Activated T-cell treated with anti-CD3 and anti-CD28 coated beads, Interleukin-2, amount 50 U/mL, for 24 hours (primary cell): ENCODE measurements around the gene ENOX2.
A peak's percentile ranks its signal among the peaks of the same experiment; 100 is the strongest.

Experiments
- DNase-seq: peaks from one replicate; pipeline ENCODE4 v3.0.0-alpha.2; 2020
- H3K27ac Mint-ChIP-seq: 2 replicates; pipeline ENCODE4 v1.8.0; 2020; ENCODE audit warnings: mild to moderate bottlenecking, mixed read lengths
- H3K27me3 Mint-ChIP-seq: 2 replicates; pipeline ENCODE4 v1.8.0; 2020; ENCODE audit warnings: mixed read lengths
- H3K36me3 Mint-ChIP-seq: 2 replicates; pipeline ENCODE4 v1.8.0; 2020; ENCODE audit warnings: low read depth, mixed read lengths
- H3K4me1 Mint-ChIP-seq: 2 replicates; pipeline ENCODE4 v1.8.0; 2020; ENCODE audit warnings: low read depth, mixed read lengths
- H3K4me3 Mint-ChIP-seq: 2 replicates; pipeline ENCODE4 v1.8.0; 2020; ENCODE audit warnings: mild to moderate bottlenecking, moderate library complexity, mixed read lengths
- H3K9me3 Mint-ChIP-seq: 2 replicates; pipeline ENCODE4 v1.8.0; 2020; ENCODE audit warnings: mixed read lengths

ENOX2 gene

DNA sequence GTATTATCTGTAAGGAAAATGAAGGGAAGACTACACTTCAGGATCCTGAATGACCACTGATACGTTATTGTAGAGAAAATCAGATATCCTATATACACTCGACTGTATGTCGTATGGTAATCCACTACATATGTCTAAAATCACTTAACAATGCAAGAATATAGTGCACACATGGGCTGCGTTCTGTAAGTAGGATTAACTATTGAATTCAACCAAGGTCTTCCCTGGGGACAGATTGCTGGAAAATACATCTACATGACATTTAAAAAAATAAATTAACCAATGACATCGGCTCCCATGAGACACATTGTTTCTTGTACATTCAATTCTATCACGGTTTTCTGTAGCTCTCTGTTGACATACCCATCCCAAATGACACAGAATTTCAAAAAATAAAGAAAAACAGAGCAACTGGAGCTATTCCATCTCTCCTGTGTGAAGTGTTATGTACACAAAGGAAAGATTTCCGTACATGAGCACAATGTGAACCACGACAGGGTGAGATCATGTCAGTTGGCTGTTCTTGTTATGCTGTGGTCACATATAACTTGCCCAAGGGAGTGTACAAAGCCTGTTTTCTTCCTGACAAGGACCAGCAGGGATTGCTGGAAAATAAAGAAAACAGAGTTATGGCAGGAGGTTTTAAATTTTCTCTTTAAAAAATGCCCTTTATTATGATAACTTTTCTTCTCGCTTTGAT is 6.1 kb downstream of the ENOX2 start:
- H3K27ac Mint-ChIP-seq = no peak overlapping the region
- H3K9me3 Mint-ChIP-seq = no peaks in the 10 kb centered on the region
- peaks cover 7% of the 10 kb centered on the region for H3K4me1 Mint-ChIP-seq
- no peak for DNase-seq
- H3K4me3 Mint-ChIP-seq = no peak overlapping the region
- H3K27me3 Mint-ChIP-seq = peaks cover 32% of the 10 kb centered on the region
- H3K36me3 Mint-ChIP-seq = peaks cover 17% of the 10 kb centered on the region

DNA sequence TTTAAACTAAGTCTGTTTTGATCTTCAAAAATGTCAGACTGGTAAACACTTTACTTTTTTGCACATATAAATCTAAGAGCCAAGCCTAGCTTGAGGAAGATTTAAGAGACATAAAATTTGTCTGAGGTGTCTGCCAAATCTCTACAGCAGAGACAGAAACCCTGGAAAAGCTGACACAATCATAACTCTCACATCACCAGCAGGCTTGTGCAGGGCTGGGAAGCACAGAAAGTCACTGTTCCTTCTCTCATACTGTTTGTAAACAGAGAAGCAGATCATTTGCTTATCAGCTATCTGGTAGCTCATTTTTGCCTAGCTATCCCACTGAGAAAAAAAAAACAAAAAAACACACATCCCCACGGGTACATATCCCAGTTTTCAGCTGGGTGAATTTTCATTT is 7.0 kb downstream of the ENOX2 start:
- no peak for DNase-seq
- Mint-ChIP-seq H3K4me1 (peaks cover 3% of the 10 kb centered on the region), H3K27ac (no peak overlapping the region), H3K36me3 (peaks cover 17% of the 10 kb centered on the region), H3K4me3 (no peak overlapping the region), H3K9me3 (no peaks in the 10 kb centered on the region), H3K27me3 (peaks cover 24% of the 10 kb centered on the region)

DNA sequence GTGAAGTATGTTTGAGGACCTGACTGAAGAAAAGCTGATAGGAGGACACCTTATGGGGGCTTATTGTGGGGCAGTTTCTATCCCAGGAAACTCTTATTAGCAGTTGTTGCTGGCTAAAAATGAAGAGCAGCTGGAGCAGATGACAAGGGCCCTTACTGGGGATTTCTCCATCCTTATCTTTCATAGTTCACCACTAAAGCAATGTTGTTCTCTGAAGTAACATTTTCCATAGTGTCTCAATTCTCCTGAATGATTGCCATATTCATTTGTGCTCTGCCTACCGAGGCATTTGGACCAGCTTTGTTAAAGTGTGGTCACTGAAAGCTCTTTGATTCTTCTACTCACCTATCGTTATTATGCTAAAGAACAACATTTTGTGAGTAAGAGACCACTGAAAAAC is 7.7 kb downstream of the ENOX2 start:
- H3K27ac Mint-ChIP-seq = no peak overlapping the region
- no peaks in the 10 kb centered on the region for H3K9me3 Mint-ChIP-seq
- H3K4me1 Mint-ChIP-seq = peaks cover 4% of the 10 kb centered on the region
- no peak for DNase-seq
- H3K27me3 Mint-ChIP-seq = peaks cover 21% of the 10 kb centered on the region
- no peak overlapping the region for H3K4me3 Mint-ChIP-seq
- peaks cover 15% of the 10 kb centered on the region for H3K36me3 Mint-ChIP-seq

DNA sequence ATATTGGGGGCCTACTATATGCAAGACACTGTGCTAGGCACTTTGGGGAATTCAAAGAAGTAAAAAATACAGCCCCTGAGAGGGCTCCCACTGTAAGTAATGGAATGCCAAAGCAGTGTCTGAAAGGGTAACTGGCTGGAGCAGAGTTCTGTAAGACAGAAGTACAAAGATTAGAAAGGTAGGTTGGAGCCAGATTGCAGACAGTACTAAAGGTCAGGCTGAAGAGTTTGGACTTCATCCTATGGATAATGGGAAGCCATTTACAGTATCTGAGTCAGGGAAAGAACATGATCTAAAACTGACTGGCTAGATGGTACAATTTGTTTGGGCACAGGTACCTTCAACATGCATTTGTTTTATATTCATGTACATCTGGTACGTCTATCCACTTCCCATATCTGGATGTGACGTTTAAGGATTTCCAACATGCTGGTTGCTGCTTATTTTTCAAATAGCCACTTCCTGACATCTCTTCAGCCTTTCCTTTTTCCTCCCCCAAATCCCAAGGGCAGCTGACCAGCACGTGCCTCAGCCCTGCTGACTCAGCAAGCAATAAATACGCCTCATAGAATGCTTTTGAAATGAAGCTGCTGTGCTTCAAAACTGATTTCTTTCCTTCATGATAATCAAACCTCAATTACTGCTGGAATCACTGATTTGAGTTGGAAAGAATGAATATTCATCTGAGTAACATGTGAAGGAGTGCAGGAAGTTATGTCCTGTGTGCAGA is 9.5 kb downstream of the ENOX2 start:
- H3K9me3 Mint-ChIP-seq = no peaks in the 10 kb centered on the region
- H3K4me1 Mint-ChIP-seq = peaks cover 12% of the 10 kb centered on the region
- peaks cover 24% of the 10 kb centered on the region for H3K27me3 Mint-ChIP-seq
- no peak overlapping the region for H3K27ac Mint-ChIP-seq
- H3K4me3 Mint-ChIP-seq = no peak overlapping the region
- no peak for DNase-seq
- H3K36me3 Mint-ChIP-seq = peaks cover 13% of the 10 kb centered on the region

DNA sequence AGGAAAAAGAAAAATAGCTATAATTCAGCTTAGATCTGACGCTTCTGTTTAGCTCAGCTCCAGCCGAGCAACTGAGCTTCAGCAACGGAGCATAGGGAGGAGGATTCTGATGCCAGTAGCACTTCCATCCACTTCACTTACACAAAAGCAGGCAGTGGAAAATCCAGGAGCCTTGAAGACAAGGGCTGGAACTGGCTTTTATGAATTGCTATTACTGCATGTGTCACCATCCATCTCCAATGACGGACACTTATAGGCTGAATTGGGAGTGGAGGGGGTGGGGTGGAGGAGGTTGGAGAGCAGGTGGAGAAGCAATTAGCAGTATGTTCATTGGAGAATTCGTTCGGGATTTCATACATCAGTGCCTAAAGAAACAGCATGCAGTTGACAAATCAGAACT is 15.6 kb downstream of the ENOX2 start:
- Mint-ChIP-seq H3K4me3 (no peak overlapping the region), H3K36me3 (no peaks in the 10 kb centered on the region), H3K9me3 (no peaks in the 10 kb centered on the region)

DNA sequence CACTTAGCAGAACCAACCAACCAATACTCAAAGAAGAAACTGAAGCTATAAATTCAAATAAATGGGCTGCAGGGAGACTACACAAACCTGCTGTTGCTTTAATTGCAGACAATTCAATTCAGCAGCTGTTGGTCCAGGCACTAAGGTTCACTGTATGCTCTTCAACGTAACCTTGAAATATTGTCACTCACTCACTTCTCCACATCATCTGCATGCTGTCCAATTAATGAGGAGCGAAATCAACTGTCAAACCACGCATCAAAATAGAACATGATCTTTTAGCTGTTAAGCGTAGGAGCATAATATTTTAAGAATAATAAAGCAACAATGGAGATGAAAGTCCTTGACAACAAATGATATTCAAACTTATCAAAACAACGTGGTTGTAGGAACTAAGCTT is 17.0 kb downstream of the ENOX2 start:
- no peak overlapping the region for H3K27ac Mint-ChIP-seq
- H3K27me3 Mint-ChIP-seq = peaks cover 24% of the 10 kb centered on the region
- H3K36me3 Mint-ChIP-seq = no peaks in the 10 kb centered on the region
- peak overlapping the region; percentile 18 for H3K4me3 Mint-ChIP-seq
- H3K4me1 Mint-ChIP-seq = peaks cover 27% of the 10 kb centered on the region
- DNase-seq = no peak
- no peaks in the 10 kb centered on the region for H3K9me3 Mint-ChIP-seq

More for the DNA sequence above, 15.6 kb downstream of the ENOX2 start:
- no peak for DNase-seq
- peaks cover 27% of the 10 kb centered on the region for H3K4me1 Mint-ChIP-seq
- peaks cover 19% of the 10 kb centered on the region for H3K27me3 Mint-ChIP-seq
- H3K27ac Mint-ChIP-seq = no peak overlapping the region

DNA sequence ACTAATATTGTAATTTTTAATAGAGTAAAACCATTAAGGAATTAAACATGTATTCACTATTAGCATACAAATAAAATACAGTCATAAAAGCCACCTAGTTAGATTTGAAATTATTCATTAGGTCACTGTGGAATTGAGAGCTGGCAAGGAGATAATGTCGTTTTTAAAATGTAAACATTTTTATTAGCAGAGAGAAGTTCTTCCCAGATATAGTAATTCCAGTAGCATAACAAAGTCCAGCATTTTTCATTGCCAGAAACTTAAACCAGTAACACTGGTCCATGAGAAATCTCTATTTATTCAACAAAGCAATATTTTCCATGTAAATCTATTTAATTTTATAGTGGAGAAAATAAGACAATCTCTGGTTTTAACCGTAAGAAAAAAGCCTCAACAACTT is 17.5 kb downstream of the ENOX2 start:
- DNase-seq = no peak
- H3K36me3 Mint-ChIP-seq = no peaks in the 10 kb centered on the region
- H3K4me1 Mint-ChIP-seq = peaks cover 27% of the 10 kb centered on the region
- no peaks in the 10 kb centered on the region for H3K9me3 Mint-ChIP-seq
- no peak overlapping the region for H3K27ac Mint-ChIP-seq
- H3K4me3 Mint-ChIP-seq = no peak overlapping the region
- peaks cover 24% of the 10 kb centered on the region for H3K27me3 Mint-ChIP-seq

DNA sequence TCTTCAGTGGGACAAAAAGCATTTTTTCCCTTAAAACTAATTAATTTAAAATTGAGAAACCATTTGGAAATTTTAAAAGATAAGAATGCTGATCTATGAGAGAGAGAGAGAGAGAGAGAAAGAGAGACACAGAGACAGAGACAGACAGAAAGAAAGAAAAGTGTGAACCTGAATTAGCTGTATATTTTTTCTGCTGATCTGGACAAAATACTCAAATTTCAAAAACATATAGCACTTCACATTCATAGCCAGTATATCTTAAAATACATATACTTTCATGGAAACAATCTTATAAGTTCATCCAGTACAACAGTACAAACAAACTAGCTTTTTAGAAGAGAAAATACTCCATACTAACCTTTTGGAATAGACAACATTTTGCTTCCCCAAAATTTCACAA is 18.4 kb downstream of the ENOX2 start:
- no peak overlapping the region for H3K27ac Mint-ChIP-seq
- no peak overlapping the region for H3K4me3 Mint-ChIP-seq
- no peak for DNase-seq
- no peaks in the 10 kb centered on the region for H3K9me3 Mint-ChIP-seq
- no peaks in the 10 kb centered on the region for H3K36me3 Mint-ChIP-seq
- peaks cover 17% of the 10 kb centered on the region for H3K27me3 Mint-ChIP-seq
- H3K4me1 Mint-ChIP-seq = peaks cover 18% of the 10 kb centered on the region

DNA sequence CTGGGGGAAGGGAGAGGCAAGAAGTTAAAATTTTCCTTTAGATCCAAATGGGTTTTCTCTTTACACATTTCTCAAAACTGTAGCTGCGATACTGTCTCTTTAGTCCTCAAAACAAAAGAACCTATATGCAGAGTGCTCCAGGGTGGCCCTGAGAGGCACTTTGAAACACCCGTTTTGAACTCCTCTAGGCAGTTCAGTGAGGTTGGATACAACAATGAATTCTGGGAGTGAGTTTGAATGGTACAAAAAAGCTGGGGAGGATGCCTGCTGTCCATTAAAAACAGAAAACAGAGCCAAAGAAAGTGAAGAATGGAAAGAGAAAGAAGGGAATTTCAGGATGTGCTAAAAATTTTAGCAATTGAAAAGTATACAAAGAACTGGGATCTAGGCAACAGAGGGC is 23.1 kb downstream of the ENOX2 start:
- Mint-ChIP-seq H3K9me3 (no peaks in the 10 kb centered on the region), H3K27ac (no peak overlapping the region), H3K27me3 (peaks cover 16% of the 10 kb centered on the region), H3K4me1 (peaks cover 5% of the 10 kb centered on the region), H3K4me3 (no peak overlapping the region), H3K36me3 (no peaks in the 10 kb centered on the region)
- DNase-seq = no peak

DNA sequence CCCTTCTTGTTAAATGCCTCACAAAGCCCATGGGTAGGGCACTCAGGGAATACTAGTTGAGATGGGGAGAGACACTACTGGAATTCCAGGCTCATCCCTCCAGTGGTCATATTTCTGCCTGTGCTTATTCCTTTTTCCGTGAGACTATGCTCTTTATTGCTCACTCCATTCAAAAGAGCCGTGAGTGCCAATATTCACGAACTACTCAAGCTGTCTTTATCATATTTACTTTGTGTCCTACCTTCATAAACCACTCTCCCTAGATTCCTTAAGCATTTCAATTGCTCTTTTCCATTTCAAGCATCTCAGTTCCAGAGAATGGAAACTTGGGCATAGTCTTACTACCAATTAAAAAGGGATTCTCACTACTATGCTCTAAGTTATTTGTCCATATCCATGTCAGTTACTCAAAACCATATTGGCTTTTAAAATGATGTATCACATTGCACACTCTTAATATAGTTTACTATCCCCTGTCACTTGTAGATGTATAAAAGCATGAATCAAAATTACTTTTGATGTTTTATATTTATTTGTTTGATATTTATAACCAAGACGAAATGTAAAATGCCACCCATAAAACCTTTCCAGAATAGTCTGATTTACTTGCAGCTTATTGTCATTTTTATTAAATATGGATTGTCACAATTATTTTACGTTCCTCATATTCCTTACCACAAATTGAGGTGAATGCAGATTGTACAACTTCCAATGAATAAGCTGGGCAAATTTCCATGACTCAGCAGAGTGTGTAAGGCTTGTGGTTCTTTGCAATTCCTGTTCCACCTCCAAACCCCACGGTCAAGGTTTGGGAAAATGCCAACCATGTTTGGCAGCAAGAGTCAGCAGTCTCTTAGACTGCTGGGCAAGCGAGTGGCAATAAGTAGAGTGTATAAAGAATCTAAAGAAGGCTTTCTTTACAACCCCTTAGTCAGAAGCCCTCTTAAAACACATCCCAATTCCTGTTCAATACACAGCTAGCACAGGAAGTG is 24.4 kb downstream of the ENOX2 start:
- Mint-ChIP-seq H3K36me3 (peaks cover 2% of the 10 kb centered on the region), H3K27me3 (peaks cover 24% of the 10 kb centered on the region), H3K4me1 (peaks cover 10% of the 10 kb centered on the region), H3K27ac (no peak overlapping the region), H3K9me3 (peaks cover 3% of the 10 kb centered on the region), H3K4me3 (no peak overlapping the region)
- no peak for DNase-seq

DNA sequence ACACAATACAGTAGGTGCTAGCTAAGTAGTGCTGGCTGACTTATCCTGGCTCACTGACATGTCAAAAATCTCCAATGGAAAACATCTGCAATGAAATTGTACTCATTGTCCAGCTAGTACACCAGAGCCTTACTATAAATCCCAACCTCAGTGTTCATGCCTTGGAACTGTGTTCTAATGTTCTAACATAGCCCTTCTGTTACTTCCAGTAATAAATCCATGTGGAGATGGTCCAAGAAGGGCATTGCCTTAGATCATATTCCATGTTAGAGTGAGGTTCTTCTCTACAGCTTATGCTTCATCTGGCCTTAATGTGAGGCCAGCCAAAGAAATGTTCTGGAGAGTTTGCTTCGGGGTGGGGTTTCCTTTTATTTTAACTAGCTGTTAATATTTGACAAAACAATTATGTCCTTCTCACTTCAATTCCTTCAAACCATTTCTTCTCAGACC is 25.1 kb downstream of the ENOX2 start:
- Mint-ChIP-seq H3K4me1 (peaks cover 10% of the 10 kb centered on the region), H3K27me3 (peaks cover 27% of the 10 kb centered on the region), H3K36me3 (peaks cover 2% of the 10 kb centered on the region), H3K4me3 (no peak overlapping the region), H3K9me3 (peaks cover 3% of the 10 kb centered on the region), H3K27ac (no peak overlapping the region)
- no peak for DNase-seq

DNA sequence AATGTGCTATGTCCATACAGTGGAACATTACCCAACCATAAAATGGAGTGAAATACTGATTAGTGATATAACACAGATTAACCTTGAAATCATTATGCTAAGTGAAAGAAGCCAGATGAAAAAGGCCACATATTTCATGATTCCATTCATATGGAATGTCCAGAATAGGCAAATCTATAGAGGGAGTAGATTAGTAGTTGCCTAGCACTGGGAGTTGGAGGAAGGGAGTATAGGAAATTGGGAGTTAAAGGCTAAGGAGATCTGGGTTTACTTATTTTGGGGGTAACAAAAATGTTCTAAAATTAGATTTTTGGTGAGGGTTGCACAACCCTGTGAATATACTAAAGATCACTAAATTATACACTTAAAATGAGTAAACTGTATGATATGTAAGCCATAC is 26.8 kb downstream of the ENOX2 start:
- Mint-ChIP-seq H3K9me3 (peaks cover 3% of the 10 kb centered on the region), H3K27me3 (peaks cover 21% of the 10 kb centered on the region), H3K4me3 (no peak overlapping the region), H3K4me1 (peaks cover 10% of the 10 kb centered on the region), H3K36me3 (peaks cover 2% of the 10 kb centered on the region), H3K27ac (no peak overlapping the region)
- no peak for DNase-seq

DNA sequence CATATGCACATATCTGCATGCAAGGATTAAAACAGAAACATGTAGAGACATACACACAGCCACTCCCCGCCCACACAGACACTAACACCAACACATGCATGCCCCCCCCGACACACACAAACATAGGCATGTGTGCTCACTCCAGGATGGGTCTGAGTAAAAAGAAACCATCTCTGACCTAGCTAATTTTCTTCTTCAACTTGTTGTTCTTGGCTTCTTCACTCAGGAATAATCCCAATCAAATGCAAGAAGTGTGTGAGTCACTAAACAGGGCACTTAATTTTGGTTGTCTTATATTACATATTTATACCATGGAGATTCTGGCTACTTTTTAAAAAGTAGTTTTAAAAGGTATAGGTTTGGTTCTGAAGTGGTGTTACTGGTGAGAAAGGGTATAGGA is 28.3 kb downstream of the ENOX2 start:
- no peak overlapping the region for H3K4me3 Mint-ChIP-seq
- H3K9me3 Mint-ChIP-seq = peaks cover 3% of the 10 kb centered on the region
- DNase-seq = no peak
- no peak overlapping the region for H3K27ac Mint-ChIP-seq
- H3K36me3 Mint-ChIP-seq = peaks cover 2% of the 10 kb centered on the region
- H3K4me1 Mint-ChIP-seq = peaks cover 10% of the 10 kb centered on the region
- H3K27me3 Mint-ChIP-seq = peaks cover 23% of the 10 kb centered on the region

DNA sequence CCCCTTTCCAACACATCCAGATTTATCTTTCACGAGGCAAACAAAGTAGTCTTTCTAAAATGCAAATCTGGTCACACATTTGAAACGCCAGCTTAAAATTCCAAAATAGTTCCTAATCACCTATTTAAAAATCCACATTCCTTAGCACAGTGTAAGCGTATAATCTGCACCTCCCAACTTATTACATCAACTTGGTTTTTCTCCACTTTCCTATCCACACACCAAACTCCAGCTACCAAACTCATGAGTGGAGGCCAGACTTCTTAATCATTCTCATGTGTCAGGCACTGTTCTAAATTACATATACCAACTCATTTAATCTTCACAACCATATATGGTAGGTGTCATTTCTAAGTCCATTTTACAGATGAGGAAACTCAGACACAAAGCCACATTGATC is 33.8 kb downstream of the ENOX2 start:
- no peak for DNase-seq
- H3K4me3 Mint-ChIP-seq = no peak overlapping the region
- H3K27ac Mint-ChIP-seq = no peak overlapping the region
- peaks cover 28% of the 10 kb centered on the region for H3K27me3 Mint-ChIP-seq
- peaks cover 1% of the 10 kb centered on the region for H3K36me3 Mint-ChIP-seq
- peaks cover 2% of the 10 kb centered on the region for H3K9me3 Mint-ChIP-seq
- H3K4me1 Mint-ChIP-seq = peaks cover 2% of the 10 kb centered on the region
